Central memory CD8-positive, alpha-beta T cell (primary cell): ENCODE measurements around the gene HMG20A.

Experiments
- ATAC-seq: fragments of 150-1000 bp; cut with Tn5 transposase; replicated peaks from 2 replicates; pipeline ENCODE4 v1.10.0; 2022; ENCODE audit warnings: mild to moderate bottlenecking, moderate FRiP score, moderate number of reproducible peaks; ENCODE audit not compliant: poor library complexity, severe bottlenecking; ENCODE audit errors: extremely low read depth
- DNase-seq, 2 donors: peaks; one replicate each; pipeline ENCODE4 v3.0.0; 2021; ENCODE audit warnings: low spot score in 2 of 2
- H3K27ac Mint-ChIP-seq: one replicate; pipeline ENCODE4 v1.8.0; 2022; ENCODE audit warnings: low read depth, mild to moderate bottlenecking, moderate library complexity, mixed read lengths
- H3K27me3 Mint-ChIP-seq: one replicate; pipeline ENCODE4 v1.8.0; 2022; ENCODE audit warnings: mixed read lengths
- H3K36me3 Mint-ChIP-seq: one replicate; pipeline ENCODE4 v1.8.0; 2022; ENCODE audit warnings: mild to moderate bottlenecking, moderate library complexity, mixed read lengths; ENCODE audit not compliant: insufficient read depth
- H3K4me1 Mint-ChIP-seq: one replicate; pipeline ENCODE4 v1.8.0; 2022; ENCODE audit warnings: mixed read lengths
- H3K4me3 Mint-ChIP-seq: one replicate; pipeline ENCODE4 v1.8.0; 2022; ENCODE audit warnings: mild to moderate bottlenecking, moderate library complexity, mixed read lengths
- H3K9me3 Mint-ChIP-seq: one replicate; pipeline ENCODE4 v1.8.0; 2022; ENCODE audit warnings: mixed read lengths

The HMG20A gene

GRCh38 chr15:77475001-77475400 lies 54.3 kb downstream of the HMG20A start:
- H3K36me3 Mint-ChIP-seq: peaks cover 36% of the 10 kb centered on the region
- no peaks in the 10 kb centered on the region for H3K4me1 Mint-ChIP-seq
- ATAC-seq: no peak
- no peak overlapping the region for H3K27ac Mint-ChIP-seq
- no peak overlapping the region for H3K4me3 Mint-ChIP-seq
- DNase-seq: no peak
- H3K9me3 Mint-ChIP-seq: no peaks in the 10 kb centered on the region
- H3K27me3 Mint-ChIP-seq: no peaks in the 10 kb centered on the region

DNA sequence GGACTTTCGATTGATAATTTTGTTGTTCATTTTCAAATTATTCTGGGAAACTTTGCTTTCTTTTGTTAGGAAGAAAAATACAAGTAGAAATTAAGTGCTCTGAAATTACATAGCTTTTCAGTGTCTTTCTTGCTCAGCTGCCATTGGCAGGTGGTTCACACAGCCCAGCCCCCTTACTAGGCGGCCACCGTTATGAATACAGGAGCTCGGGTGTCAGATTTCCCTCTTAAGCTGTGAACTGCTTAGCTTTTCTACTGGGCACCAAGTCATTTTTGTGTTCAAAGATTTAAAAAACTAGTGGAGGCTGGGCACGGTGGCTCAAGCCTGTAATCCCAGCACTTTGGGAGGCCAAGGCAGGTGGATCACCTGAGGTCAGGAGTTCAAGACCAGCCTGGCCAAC lies 55.2 kb downstream of the HMG20A start:
- no peak for DNase-seq
- no peak overlapping the region for H3K4me3 Mint-ChIP-seq
- H3K27me3 Mint-ChIP-seq: no peaks in the 10 kb centered on the region
- no peaks in the 10 kb centered on the region for H3K4me1 Mint-ChIP-seq
- H3K9me3 Mint-ChIP-seq: no peaks in the 10 kb centered on the region
- H3K36me3 Mint-ChIP-seq: peaks cover 42% of the 10 kb centered on the region
- no peak for ATAC-seq
- no peak overlapping the region for H3K27ac Mint-ChIP-seq

DNA sequence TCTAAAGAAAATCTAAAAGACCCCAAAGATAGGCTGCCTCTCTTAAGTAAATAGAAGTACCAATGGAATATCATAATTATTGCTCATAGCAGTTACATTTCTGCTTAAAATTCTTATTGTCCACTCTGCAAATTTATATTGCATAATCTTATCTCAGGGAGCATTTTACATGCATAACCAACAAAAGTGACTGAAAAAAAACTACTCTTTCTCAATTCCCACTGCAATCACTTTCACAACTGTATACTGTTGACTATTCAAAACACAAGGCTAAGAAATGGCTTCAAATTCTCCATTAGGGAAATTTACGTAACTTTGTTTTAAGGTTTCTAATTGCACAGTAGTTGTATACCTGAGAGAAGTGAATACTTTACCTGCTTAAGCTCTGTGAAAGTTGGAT lies 56.3 kb downstream of the HMG20A start:
- Mint-ChIP-seq H3K27me3 (no peaks in the 10 kb centered on the region), H3K36me3 (peaks cover 42% of the 10 kb centered on the region), H3K4me1 (no peaks in the 10 kb centered on the region), H3K9me3 (no peaks in the 10 kb centered on the region), H3K27ac (no peak overlapping the region), H3K4me3 (no peak overlapping the region)
- ATAC-seq (no peak), DNase-seq (no peak)

DNA sequence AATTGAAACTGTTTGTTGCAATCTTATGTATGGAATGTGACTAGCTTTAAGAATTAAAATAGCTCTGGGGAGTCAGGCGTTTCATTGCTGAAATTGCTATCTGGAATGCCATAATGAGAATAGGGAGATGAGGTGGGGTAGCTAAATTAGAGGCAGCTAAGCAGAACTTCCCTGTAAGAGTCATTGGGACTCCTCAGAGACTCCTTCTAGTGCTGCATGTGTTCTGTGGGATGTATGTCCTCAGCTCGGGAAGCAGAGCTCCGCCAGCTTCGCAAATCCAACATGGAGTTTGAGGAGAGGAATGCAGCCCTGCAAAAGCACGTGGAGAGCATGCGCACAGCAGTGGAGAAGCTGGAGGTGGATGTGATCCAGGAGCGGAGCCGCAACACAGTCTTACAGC lies 57.4 kb downstream of the HMG20A start:
- no peak overlapping the region for H3K27ac Mint-ChIP-seq
- ATAC-seq (no peak), DNase-seq (no peak)
- no peaks in the 10 kb centered on the region for H3K9me3 Mint-ChIP-seq
- H3K4me1 Mint-ChIP-seq: no peaks in the 10 kb centered on the region
- no peak overlapping the region for H3K4me3 Mint-ChIP-seq
- no peaks in the 10 kb centered on the region for H3K27me3 Mint-ChIP-seq
- H3K36me3 Mint-ChIP-seq: peaks cover 42% of the 10 kb centered on the region

- Mint-ChIP-seq H3K36me3 (peaks cover 42% of the 10 kb centered on the region), H3K4me3 (no peak overlapping the region), H3K27ac (no peak overlapping the region), H3K4me1 (no peaks in the 10 kb centered on the region), H3K27me3 (no peaks in the 10 kb centered on the region), H3K9me3 (no peaks in the 10 kb centered on the region)
- ATAC-seq: no peak
- no peak for DNase-seq
Measured at GRCh38 chr15:77479015-77479414, 58.3 kb downstream of the HMG20A start.

- H3K36me3 Mint-ChIP-seq: peaks cover 52% of the 10 kb centered on the region
- DNase-seq: no peak
- H3K27ac Mint-ChIP-seq: no peak overlapping the region
Measured at GRCh38 chr15:77480859-77481633, 60.4 kb downstream of the HMG20A start.

DNA sequence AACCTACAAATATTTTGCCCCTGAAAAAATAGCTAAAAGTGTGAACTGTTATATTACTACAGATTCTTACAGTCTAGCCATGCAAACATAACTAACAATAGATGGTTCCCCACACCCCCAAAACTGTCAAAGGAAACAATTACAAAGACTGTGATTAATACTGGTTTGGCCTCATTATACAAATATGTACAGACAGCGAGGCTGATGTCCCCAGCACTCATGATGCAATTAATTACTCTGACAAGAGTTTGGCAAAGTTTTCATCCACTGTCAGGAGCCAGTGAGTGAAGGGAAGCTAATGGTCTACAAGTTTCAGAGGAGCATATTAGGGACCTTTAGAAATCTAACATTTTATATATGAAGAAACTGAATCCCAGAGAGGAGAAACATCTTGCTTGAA lies 61.0 kb downstream of the HMG20A start:
- Mint-ChIP-seq H3K36me3 (peaks cover 48% of the 10 kb centered on the region), H3K9me3 (no peaks in the 10 kb centered on the region), H3K4me3 (no peak overlapping the region), H3K27me3 (no peaks in the 10 kb centered on the region), H3K4me1 (no peaks in the 10 kb centered on the region), H3K27ac (no peak overlapping the region)
- no peak for DNase-seq
- ATAC-seq: no peak

More at GRCh38 chr15:77480859-77481633, 60.4 kb downstream of the HMG20A start:
- ATAC-seq: no peak
- no peaks in the 10 kb centered on the region for H3K4me1 Mint-ChIP-seq
- H3K27me3 Mint-ChIP-seq: no peaks in the 10 kb centered on the region
- no peaks in the 10 kb centered on the region for H3K9me3 Mint-ChIP-seq
- H3K4me3 Mint-ChIP-seq: no peak overlapping the region

- Mint-ChIP-seq H3K4me3 (no peak overlapping the region), H3K36me3 (peaks cover 46% of the 10 kb centered on the region), H3K27ac (no peak overlapping the region), H3K4me1 (no peaks in the 10 kb centered on the region), H3K27me3 (no peaks in the 10 kb centered on the region), H3K9me3 (no peaks in the 10 kb centered on the region)
- ATAC-seq (no peak), DNase-seq (no peak)
Measured at GRCh38 chr15:77482570-77482969, 61.9 kb downstream of the HMG20A start.

- DNase-seq (no peak), ATAC-seq (no peak)
- H3K4me3 Mint-ChIP-seq: no peak overlapping the region
- no peak overlapping the region for H3K27ac Mint-ChIP-seq
- H3K9me3 Mint-ChIP-seq: no peaks in the 10 kb centered on the region
- no peaks in the 10 kb centered on the region for H3K27me3 Mint-ChIP-seq
- no peaks in the 10 kb centered on the region for H3K4me1 Mint-ChIP-seq
- peaks cover 41% of the 10 kb centered on the region for H3K36me3 Mint-ChIP-seq
Measured at GRCh38 chr15:77483425-77484140, 62.9 kb downstream of the HMG20A start.

GRCh38 chr15:77484994-77485393 lies 64.3 kb downstream of the HMG20A start:
- Mint-ChIP-seq H3K27ac (no peak overlapping the region), H3K27me3 (no peaks in the 10 kb centered on the region), H3K9me3 (no peaks in the 10 kb centered on the region), H3K4me1 (no peaks in the 10 kb centered on the region), H3K36me3 (peaks cover 33% of the 10 kb centered on the region), H3K4me3 (no peak overlapping the region)
- DNase-seq (no peak), ATAC-seq (no peak)

DNA sequence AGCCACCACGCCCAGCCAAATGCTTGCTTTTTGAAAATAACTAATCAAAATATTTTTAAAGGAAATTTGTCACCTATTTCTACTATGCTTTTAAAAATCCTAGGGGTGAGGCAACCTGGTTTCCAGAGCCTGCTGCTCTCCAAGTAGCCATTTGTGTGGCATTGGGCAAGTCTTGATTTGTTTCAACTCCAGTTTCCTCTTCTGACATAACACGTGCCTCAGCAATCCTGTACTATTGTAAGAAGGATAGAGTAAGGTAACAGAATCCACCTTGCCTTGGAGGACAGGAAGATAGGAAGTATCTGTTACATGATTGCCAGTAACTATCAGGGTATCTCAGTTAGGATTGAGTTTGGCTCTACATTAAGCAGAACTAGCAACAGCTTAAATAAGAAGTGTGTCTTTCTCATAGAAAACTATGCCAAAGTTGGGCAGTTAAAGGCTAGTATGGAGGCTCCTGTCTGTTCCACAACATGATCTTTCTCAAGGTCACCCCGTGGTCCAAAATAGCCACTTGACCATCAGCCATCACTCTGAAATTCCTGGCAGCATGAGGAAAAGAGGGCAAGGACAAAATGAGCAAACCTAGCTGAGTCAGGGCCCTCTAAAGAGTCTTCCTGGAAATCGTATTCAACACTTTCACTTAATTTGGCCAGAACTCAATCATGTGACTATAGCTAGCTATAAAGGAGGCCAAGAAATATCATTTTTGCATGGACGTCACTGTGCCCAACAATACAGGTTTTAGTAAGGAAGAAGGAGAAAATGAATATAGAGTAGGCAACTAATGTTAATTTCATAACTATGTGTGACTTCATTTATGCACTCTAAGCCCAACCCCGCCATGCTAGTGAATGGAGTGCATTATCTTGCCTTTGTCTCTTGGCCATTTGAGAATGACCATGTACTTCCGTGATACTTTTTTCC lies 66.1 kb downstream of the HMG20A start:
- ATAC-seq (no peak), DNase-seq (no peak)
- H3K27ac Mint-ChIP-seq: no peak overlapping the region
- H3K27me3 Mint-ChIP-seq: no peaks in the 10 kb centered on the region
- no peak overlapping the region for H3K4me3 Mint-ChIP-seq
- peaks cover 21% of the 10 kb centered on the region for H3K36me3 Mint-ChIP-seq
- H3K9me3 Mint-ChIP-seq: no peaks in the 10 kb centered on the region
- H3K4me1 Mint-ChIP-seq: no peaks in the 10 kb centered on the region

GRCh38 chr15:77487469-77487842 lies 66.8 kb downstream of the HMG20A start:
- Mint-ChIP-seq H3K36me3 (peaks cover 19% of the 10 kb centered on the region), H3K27me3 (no peaks in the 10 kb centered on the region), H3K27ac (no peak overlapping the region), H3K9me3 (no peaks in the 10 kb centered on the region), H3K4me1 (peaks cover 3% of the 10 kb centered on the region), H3K4me3 (no peak overlapping the region)
- ATAC-seq: no peak
- DNase-seq: no peak
